ENCODE measurements around the gene PCBP3. TPM values are rescaled to one million over a fixed set of nuclear protein-coding genes. Genes with fewer than 3 reads are reported as not detected.

PCBP3 gene
- total RNA-seq, 1 experiment from 2014 or later: not detected

DNA sequence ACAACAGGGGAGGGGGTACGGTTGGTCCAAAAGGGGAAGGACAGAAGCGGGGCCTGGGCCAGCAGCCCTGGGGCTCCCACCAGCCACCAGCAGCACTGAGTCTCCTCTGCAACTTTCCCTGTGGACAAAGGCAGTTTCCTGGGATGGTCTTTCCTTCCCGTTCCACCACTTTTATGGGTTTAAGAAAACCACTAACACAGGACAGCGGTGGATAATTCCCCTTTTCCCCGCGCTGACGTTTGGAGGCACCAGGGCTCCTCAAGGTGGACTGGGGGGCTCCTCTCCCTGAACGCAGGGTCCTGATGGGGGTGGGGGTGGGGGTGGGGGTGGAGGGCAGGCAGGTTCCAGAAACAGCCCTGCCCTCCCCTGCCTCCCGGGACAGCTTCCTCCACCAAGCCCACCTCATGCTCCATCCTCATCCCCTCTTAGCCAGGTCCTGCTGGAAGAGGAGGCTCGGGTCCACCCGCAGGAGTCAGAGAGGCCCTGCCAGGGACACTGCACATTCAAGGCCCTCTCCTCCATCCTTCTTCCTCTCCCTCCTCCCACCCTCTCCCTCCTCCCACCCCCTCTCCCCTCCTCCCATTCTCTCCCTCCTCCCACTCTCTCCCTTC is 333.3 kb downstream of the PCBP3 start:
- intact Hi-C loops (cut with micrococcal nuclease; ENCODE audit: unreplicated experiment): no loop called here
- no peak for DNase-seq
- H3K36me3 ChIP-seq (ENCODE audit: low read depth): no peaks in the 10 kb centered on the region
- H3K9me2 ChIP-seq (ENCODE audit: insufficient read depth): no peaks in the 10 kb centered on the region
- H3F3A ChIP-seq (ENCODE audit: insufficient read depth, low read depth): peaks cover 14% of the 10 kb centered on the region; the same call in 1 of the 2 replicates
- no peak overlapping the region for H2AFZ ChIP-seq
- TF ChIP-seq, protein P1, sequence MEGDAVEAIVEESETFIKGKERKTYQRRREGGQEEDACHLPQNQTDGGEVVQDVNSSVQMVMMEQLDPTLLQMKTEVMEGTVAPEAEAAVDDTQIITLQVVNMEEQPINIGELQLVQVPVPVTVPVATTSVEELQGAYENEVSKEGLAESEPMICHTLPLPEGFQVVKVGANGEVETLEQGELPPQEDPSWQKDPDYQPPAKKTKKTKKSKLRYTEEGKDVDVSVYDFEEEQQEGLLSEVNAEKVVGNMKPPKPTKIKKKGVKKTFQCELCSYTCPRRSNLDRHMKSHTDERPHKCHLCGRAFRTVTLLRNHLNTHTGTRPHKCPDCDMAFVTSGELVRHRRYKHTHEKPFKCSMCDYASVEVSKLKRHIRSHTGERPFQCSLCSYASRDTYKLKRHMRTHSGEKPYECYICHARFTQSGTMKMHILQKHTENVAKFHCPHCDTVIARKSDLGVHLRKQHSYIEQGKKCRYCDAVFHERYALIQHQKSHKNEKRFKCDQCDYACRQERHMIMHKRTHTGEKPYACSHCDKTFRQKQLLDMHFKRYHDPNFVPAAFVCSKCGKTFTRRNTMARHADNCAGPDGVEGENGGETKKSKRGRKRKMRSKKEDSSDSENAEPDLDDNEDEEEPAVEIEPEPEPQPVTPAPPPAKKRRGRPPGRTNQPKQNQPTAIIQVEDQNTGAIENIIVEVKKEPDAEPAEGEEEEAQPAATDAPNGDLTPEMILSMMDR (conservative IDR thresholded peaks at IDR 0.05): no peak
- TF ChIP-seq EZH2 (IDR thresholded peaks at IDR 0.05; ENCODE audit: low read depth): no peak
- no peaks in the 10 kb centered on the region for H4K20me1 ChIP-seq (ENCODE audit: insufficient read depth)
- POLR2A ChIA-PET (ENCODE audit: unreplicated experiment): no interaction called here
- H3K27me3 ChIP-seq (ENCODE audit: insufficient read depth, low read depth): no peaks in the 10 kb centered on the region
- no peaks in the 10 kb centered on the region for H3K9me3 ChIP-seq (ENCODE audit: insufficient read depth, low read depth)
- CTCF ChIA-PET: no interaction called here
- peaks cover 16% of the 10 kb centered on the region for H3K4me1 ChIP-seq (replicated peaks; ENCODE audit: insufficient read depth)
- BruUV-seq (replicated peaks): no TSS peak
- no peak overlapping the region for H3K27ac ChIP-seq
- H3K79me2 ChIP-seq (ENCODE audit: low read depth): 0 out of 2 replicates have a peak, but pooled peaks cover 1% of the 10 kb centered on the region
- 0 out of 2 replicates have a peak overlapping the region, but pooled peaks have one; percentile 16 for H3K4me2 ChIP-seq
- H3K4me3 ChIP-seq: no peak overlapping the region

- Histone ChIP-seq H3K4me1 (replicated peaks; ENCODE audit: insufficient read depth) (peaks cover 16% of the 10 kb centered on the region), H3K27ac (no peak overlapping the region), H3F3A (ENCODE audit: insufficient read depth, low read depth) (peaks cover 14% of the 10 kb centered on the region; the same call in 1 of the 2 replicates), H3K9me3 (ENCODE audit: insufficient read depth, low read depth) (no peaks in the 10 kb centered on the region), H3K9me2 (ENCODE audit: insufficient read depth) (no peaks in the 10 kb centered on the region), H4K20me1 (ENCODE audit: insufficient read depth) (no peaks in the 10 kb centered on the region), H2AFZ (no peak overlapping the region), H3K79me2 (ENCODE audit: low read depth) (peaks cover 7% of the 10 kb centered on the region), H3K27me3 (ENCODE audit: insufficient read depth, low read depth) (no peaks in the 10 kb centered on the region), H3K4me3 (no peak overlapping the region), H3K36me3 (ENCODE audit: low read depth) (no peaks in the 10 kb centered on the region), H3K4me2 (no peak overlapping the region)
- BruUV-seq (replicated peaks): no TSS peak
- no peak for DNase-seq
- CTCF ChIA-PET: no interaction called here
- POLR2A ChIA-PET (ENCODE audit: unreplicated experiment): no interaction called here
- intact Hi-C loops (cut with micrococcal nuclease; ENCODE audit: unreplicated experiment): no loop called here
- TF ChIP-seq EZH2 (IDR thresholded peaks at IDR 0.05; ENCODE audit: low read depth): no peak
- TF ChIP-seq, protein P1 (conservative IDR thresholded peaks at IDR 0.05): no peak
Measured at GRCh38 chr21:45977396-45977795, 333.9 kb downstream of the PCBP3 start.

GRCh38 chr21:45979141-45979631 is 335.7 kb downstream of the PCBP3 start:
- intact Hi-C loops (cut with micrococcal nuclease; ENCODE audit: unreplicated experiment): no loop called here
- no peak overlapping the region for H3K4me3 ChIP-seq
- no peak overlapping the region for H3K4me2 ChIP-seq
- H3K4me1 ChIP-seq (replicated peaks; ENCODE audit: insufficient read depth): peaks cover 16% of the 10 kb centered on the region
- TF ChIP-seq EZH2 (IDR thresholded peaks at IDR 0.05; ENCODE audit: low read depth): no peak
- TF ChIP-seq, protein P1 (conservative IDR thresholded peaks at IDR 0.05): no peak
- ChIA-PET CTCF (no interaction called here), POLR2A (ENCODE audit: unreplicated experiment) (no interaction called here)
- BruUV-seq (replicated peaks): no TSS peak
- peaks cover 14% of the 10 kb centered on the region; the same call in 1 of the 2 replicates for H3F3A ChIP-seq (ENCODE audit: insufficient read depth, low read depth)
- H3K27ac ChIP-seq: no peak overlapping the region
- no peaks in the 10 kb centered on the region for H3K27me3 ChIP-seq (ENCODE audit: insufficient read depth, low read depth)
- H3K36me3 ChIP-seq (ENCODE audit: low read depth): no peaks in the 10 kb centered on the region
- H4K20me1 ChIP-seq (ENCODE audit: insufficient read depth): no peaks in the 10 kb centered on the region
- peaks cover 18% of the 10 kb centered on the region for H3K79me2 ChIP-seq (ENCODE audit: low read depth)
- H3K9me3 ChIP-seq (ENCODE audit: insufficient read depth, low read depth): no peaks in the 10 kb centered on the region
- DNase-seq: no peak
- no peaks in the 10 kb centered on the region for H3K9me2 ChIP-seq (ENCODE audit: insufficient read depth)
- no peak overlapping the region for H2AFZ ChIP-seq
